ENCODE data around the gene METTL24. TPM values are rescaled to one million over a fixed set of nuclear protein-coding genes. Genes with fewer than 3 reads are reported as not detected.
"Not testable (repeated sequence)": the region's sequence is repeated elsewhere in the genome, so short reads cannot be mapped to it uniquely, and the experiment has no call there.

METTL24 gene
- total RNA-seq, 4 donors from 2014 or later, result 2.6 to 12.6 (median 4.0) TPM

DNA sequence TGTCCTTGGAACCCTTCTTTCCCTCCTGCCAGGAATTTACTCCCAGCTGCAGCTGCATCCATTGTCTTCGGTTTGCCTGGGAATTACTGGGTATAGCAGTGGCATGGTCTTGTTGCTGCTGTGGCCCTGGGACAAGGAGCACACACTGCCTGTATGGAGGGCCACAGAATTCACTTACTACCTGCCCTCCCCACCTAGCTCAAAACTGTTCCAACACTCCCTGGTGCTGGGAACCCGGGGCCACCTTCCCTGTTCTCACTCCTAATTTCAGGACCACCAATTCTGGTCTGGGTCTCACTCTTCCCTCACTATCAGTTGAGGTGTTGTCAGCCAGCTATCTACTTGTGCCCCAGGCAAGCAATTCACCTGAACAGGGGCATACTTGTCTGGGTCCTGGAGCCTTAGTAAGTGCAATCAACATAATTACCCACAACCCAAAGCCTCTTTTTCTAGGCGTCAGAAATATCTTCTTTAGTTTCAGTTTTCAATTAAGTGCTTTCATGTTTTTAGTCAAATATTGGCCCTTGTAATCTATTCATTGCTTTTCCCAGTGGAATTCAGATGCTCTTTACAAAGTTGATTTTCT is 47.2 kb downstream of the METTL24 start:
- Histone ChIP-seq H3K27ac (no peak overlapping the region), H3K4me1 (no peaks in the 10 kb centered on the region), H3K27me3 (no peaks in the 10 kb centered on the region), H3K36me3 (no peaks in the 10 kb centered on the region), H3K9me3 (no peaks in the 10 kb centered on the region), H3K4me3 (replicated peaks in 1 of 3) (no peak overlapping the region)
- DNase-seq, result no peak
- intact Hi-C loops (cut with DNase I), result no loop called here
- 70 to 82% methylated on average over 3 of the region's 3 CpGs for WGBS, 2 donors
- no peak for TF ChIP-seq POLR2A (IDR thresholded peaks at IDR 0.05)
- TF ChIP-seq, protein P1, sequence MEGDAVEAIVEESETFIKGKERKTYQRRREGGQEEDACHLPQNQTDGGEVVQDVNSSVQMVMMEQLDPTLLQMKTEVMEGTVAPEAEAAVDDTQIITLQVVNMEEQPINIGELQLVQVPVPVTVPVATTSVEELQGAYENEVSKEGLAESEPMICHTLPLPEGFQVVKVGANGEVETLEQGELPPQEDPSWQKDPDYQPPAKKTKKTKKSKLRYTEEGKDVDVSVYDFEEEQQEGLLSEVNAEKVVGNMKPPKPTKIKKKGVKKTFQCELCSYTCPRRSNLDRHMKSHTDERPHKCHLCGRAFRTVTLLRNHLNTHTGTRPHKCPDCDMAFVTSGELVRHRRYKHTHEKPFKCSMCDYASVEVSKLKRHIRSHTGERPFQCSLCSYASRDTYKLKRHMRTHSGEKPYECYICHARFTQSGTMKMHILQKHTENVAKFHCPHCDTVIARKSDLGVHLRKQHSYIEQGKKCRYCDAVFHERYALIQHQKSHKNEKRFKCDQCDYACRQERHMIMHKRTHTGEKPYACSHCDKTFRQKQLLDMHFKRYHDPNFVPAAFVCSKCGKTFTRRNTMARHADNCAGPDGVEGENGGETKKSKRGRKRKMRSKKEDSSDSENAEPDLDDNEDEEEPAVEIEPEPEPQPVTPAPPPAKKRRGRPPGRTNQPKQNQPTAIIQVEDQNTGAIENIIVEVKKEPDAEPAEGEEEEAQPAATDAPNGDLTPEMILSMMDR (IDR thresholded peaks at IDR 0.05), result no peak

GRCh38 chr6:110309432-110309831 is 48.7 kb downstream of the METTL24 start:
- H3K36me3 ChIP-seq; intact Hi-C loops (cut with DNase I); H3K4me3 ChIP-seq (replicated peaks in 1 of 3); H3K27me3 ChIP-seq; DNase-seq; H3K9me3 ChIP-seq; H3K27ac ChIP-seq; H3K4me1 ChIP-seq: not testable (repeated sequence)
- 85 to 87% methylated on average over 4 of the region's 4 CpGs for WGBS, 2 donors

DNA sequence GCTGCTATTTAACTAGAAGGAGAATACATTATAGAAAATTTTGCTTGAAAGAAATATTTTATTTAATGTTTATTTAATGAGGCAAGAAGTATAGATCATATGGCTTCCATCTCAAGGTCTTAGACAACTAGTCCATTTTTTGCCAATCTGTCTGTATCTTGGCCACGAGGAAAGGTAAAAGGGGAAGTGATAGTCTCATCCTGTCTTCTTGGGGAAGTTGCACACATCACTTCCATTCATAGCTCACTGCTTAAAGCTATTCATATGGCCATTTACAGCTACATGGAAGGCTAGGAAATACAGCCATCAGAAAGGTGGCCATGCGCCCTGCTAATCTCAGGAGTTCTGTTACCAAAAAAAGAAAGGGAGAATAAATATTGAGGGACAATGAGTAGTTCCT is 50.8 kb downstream of the METTL24 start:
- Histone ChIP-seq H3K27ac (no peak overlapping the region), H3K36me3 (no peaks in the 10 kb centered on the region), H3K27me3 (no peaks in the 10 kb centered on the region), H3K4me3 (replicated peaks in 1 of 3) (no peak overlapping the region), H3K4me1 (no peaks in the 10 kb centered on the region), H3K9me3 (no peaks in the 10 kb centered on the region)
- no peak for DNase-seq
- WGBS, 2 donors, result 80 to 82% methylated on average over 2 of the region's 2 CpGs
- intact Hi-C loops (cut with DNase I), result no loop called here
- TF ChIP-seq, protein P1 (IDR thresholded peaks at IDR 0.05), result no peak
- no peak for TF ChIP-seq POLR2A (IDR thresholded peaks at IDR 0.05)

DNA sequence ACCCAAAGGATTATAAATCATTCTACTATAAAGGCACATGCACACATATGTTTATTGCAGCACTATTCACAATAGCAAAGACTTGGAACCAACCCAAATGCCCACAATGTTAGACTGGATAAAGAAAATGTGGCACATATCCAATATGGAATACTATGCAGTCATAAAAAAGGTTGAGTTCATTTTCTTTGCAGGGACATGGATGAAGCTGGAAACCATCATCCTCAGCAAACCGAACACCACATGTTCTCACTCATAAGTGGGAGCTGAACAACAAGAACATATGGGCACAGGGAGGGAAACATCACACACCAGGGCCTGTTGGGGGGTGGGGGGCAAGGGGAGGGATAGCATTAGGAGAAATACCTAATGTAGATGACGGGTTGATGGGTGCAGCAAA is 52.3 kb downstream of the METTL24 start:
- H3K4me1 ChIP-seq; H3K27me3 ChIP-seq; DNase-seq; H3K36me3 ChIP-seq; H3K4me3 ChIP-seq (replicated peaks in 1 of 3); intact Hi-C loops (cut with DNase I); H3K27ac ChIP-seq; H3K9me3 ChIP-seq: not testable (repeated sequence)
- WGBS, 2 donors, result 89 to 92% methylated on average over 2 of the region's 2 CpGs

GRCh38 chr6:110303692-110304091 is 54.5 kb downstream of the METTL24 start:
- H3K27me3 ChIP-seq; H3K4me3 ChIP-seq (replicated peaks in 1 of 3); H3K4me1 ChIP-seq; H3K36me3 ChIP-seq; H3K27ac ChIP-seq; intact Hi-C loops (cut with DNase I); H3K9me3 ChIP-seq; DNase-seq: not testable (repeated sequence)
- 71 to 78% methylated on average over 3 to 6 of the region's 6 CpGs for WGBS, 2 donors

DNA sequence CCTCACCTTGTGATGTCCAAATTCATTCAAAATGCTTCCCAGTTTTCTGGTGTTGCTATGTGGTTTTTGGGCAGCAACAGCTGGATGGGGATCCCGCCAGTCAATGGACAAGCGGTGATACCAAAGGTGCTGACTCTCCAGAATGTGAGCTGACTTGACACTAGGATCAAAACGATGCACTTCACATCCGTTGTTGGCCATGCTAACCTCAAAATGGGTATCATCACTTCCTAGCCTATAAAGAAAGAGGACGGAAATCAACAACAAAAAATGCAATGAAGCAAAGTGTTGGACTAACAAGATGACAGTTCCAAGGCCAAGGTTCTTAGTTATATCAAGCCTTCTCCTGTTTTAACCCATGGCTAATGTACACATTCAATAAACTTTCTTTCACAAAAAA is 59.2 kb downstream of the METTL24 start:
- Histone ChIP-seq H3K27me3 (no peaks in the 10 kb centered on the region), H3K27ac (no peak overlapping the region), H3K9me3 (no peaks in the 10 kb centered on the region), H3K4me3 (replicated peaks in 1 of 3) (no peak overlapping the region), H3K36me3 (no peaks in the 10 kb centered on the region), H3K4me1 (no peaks in the 10 kb centered on the region)
- 93 to 94% methylated on average over 5 of the region's 5 CpGs for WGBS, 2 donors
- intact Hi-C loops (cut with DNase I), result no loop called here
- no peak for TF ChIP-seq POLR2A (IDR thresholded peaks at IDR 0.05)
- TF ChIP-seq, protein P1 (IDR thresholded peaks at IDR 0.05), result no peak
- DNase-seq, result no peak

GRCh38 chr6:110298411-110298810 is 59.7 kb downstream of the METTL24 start:
- no peaks in the 10 kb centered on the region for H3K9me3 ChIP-seq
- 69 to 80% methylated on average over 2 of the region's 2 CpGs for WGBS, 2 donors
- no peak for DNase-seq
- no peaks in the 10 kb centered on the region for H3K27me3 ChIP-seq
- H3K4me1 ChIP-seq, result no peaks in the 10 kb centered on the region
- no peak overlapping the region for H3K4me3 ChIP-seq (replicated peaks in 1 of 3)
- TF ChIP-seq, protein P1 (IDR thresholded peaks at IDR 0.05), result no peak
- TF ChIP-seq POLR2A (IDR thresholded peaks at IDR 0.05), result no peak
- H3K27ac ChIP-seq, result no peak overlapping the region
- intact Hi-C loops (cut with DNase I), result no loop called here
- no peaks in the 10 kb centered on the region for H3K36me3 ChIP-seq
